Gastrocnemius medialis (tissue), 4 donors: ENCODE results near the gene DCST1. TPM values are rescaled to one million over a fixed set of nuclear protein-coding genes. Genes with fewer than 3 reads are reported as not detected.
A peak's percentile ranks its signal among the peaks of the same experiment; 100 is the strongest.

Source experiments
- ATAC-seq, 2 donors: fragments of 150-250 bp; one replicate each; pipeline ENCODE4 v1.9.1; 2016
- DNase-seq, 2 donors: peaks; one replicate each; pipeline ENCODE4 v3.0.0-alpha.2; 2019
- H3K27ac ChIP-seq, 4 donors: fragments of 200-600 bp; sonication (generic); 1 replicate in 1 of 4; 2 replicates in 3 of 4; pipeline ENCODE4 v1.5.1; 2016 to 2018; ENCODE audit warnings: mild to moderate bottlenecking in 2 of 4, moderate library complexity in 1 of 4
- H3K27me3 ChIP-seq, 3 donors: fragments of 200-600 bp; sonication (generic) in 2 of 3; 1 replicate in 1 of 3; 2 replicates in 2 of 3; pipeline versions ENCODE4 v1.5.1 to v1.6.0; 2016 to 2019; ENCODE audit warnings: mild to moderate bottlenecking in 1 of 3, moderate library complexity in 1 of 3
- H3K36me3 ChIP-seq, 2 donors: fragments of 200-600 bp; sonication (generic) in 1 of 2; one replicate each; pipeline ENCODE4 v1.5.1; 2017 to 2018
- H3K4me1 ChIP-seq, 2 donors: fragments of 200-600 bp; sonication (generic) in 1 of 2; one replicate each; pipeline ENCODE4 v1.5.1; 2016 to 2017; ENCODE audit warnings: mild to moderate bottlenecking in 2 of 2
- H3K4me3 ChIP-seq, 4 donors: fragments of 200-600 bp; sonication (generic) in 3 of 4; 1 replicate in 1 of 4; 2 replicates in 3 of 4; pipeline ENCODE4 v1.5.1; 2016 to 2019; ENCODE audit warnings: mild to moderate bottlenecking in 2 of 4
- H3K9me3 ChIP-seq, 3 donors: fragments of 200-600 bp; sonication (generic) in 2 of 3; 1 replicate in 1 of 3; 2 replicates in 2 of 3; pipeline ENCODE4 v1.5.1; 2016 to 2019
- POLR2A ChIP-seq, 2 donors: fragments of 450-650 bp; IDR thresholded peaks; one replicate each; pipeline ENCODE4 v1.6.1; 2017; ENCODE audit warnings: antibody characterized with exemption in 2 of 2, mild to moderate bottlenecking in 2 of 2, moderate library complexity in 2 of 2
- in situ Hi-C, 4 donors: fragments of 200-750 bp; cut with MboI; loops; one replicate each; pipeline versions ENCODE4 v1.15.0 to v1.8.0; 2017; ENCODE audit warnings: low sequenced_read_pairs in 4 of 4
- intact Hi-C: fragments of 100-400 bp; cut with DNase I; formaldehyde crosslinking; loops from one replicate; pipeline ENCODE4 v1.15.1; 2023; ENCODE audit warnings: low total_unique reads
- total RNA-seq, 4 donors: library from RNA; depleted of rRNA; stranded (reverse); fragments of >200 nt; gene quantifications; one replicate each; pipeline versions ENCODE4 v1.1.0 to v1.2.3, GENCODE V29; 2016
- TF ChIP-seq, protein P1 (sequence below), 5 experiments: fragments of 450-650 bp in 3 of 5; fragments of 200-600 bp in 2 of 5; sonication (generic) in 2 of 5; IDR thresholded peaks in 4 of 5; conservative IDR thresholded peaks in 1 of 5; 1 replicate in 4 of 5; 2 replicates in 1 of 5; pipeline ENCODE4 v1.5.1; 2016 to 2019; ENCODE audit warnings: antibody characterized with exemption in 5 of 5, mild to moderate bottlenecking in 3 of 5, moderate library complexity in 3 of 5

DCST1 gene
- total RNA-seq, 4 donors from 2014 or later: 0.13 to 0.35 TPM; not detected in 2

DNA sequence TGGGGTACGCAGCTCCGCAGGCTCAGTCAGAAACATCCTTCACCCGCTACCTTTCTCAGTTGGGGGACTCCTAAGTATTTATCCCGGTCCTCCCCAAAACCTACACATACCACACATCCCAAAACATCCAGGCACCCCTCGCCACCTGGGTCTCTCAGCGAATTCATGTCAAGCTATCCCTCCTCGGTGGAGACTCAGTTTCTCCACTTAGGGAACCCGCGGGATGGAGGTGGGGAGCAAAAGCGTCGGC, 32.3 kb upstream of the DCST1 start:
- in situ Hi-C loops (no loop called here), intact Hi-C loops (loop anchor here (2.0 to 10.0 kb wide), 7 partner anchors 19 to 1493 kb away; partner anchors contain the start of genes FLAD1, PMVK, SLC50A1 and UBE2Q1)
- no peak for TF ChIP-seq POLR2A (IDR thresholded peaks at IDR 0.05)
- TF ChIP-seq, protein P1, sequence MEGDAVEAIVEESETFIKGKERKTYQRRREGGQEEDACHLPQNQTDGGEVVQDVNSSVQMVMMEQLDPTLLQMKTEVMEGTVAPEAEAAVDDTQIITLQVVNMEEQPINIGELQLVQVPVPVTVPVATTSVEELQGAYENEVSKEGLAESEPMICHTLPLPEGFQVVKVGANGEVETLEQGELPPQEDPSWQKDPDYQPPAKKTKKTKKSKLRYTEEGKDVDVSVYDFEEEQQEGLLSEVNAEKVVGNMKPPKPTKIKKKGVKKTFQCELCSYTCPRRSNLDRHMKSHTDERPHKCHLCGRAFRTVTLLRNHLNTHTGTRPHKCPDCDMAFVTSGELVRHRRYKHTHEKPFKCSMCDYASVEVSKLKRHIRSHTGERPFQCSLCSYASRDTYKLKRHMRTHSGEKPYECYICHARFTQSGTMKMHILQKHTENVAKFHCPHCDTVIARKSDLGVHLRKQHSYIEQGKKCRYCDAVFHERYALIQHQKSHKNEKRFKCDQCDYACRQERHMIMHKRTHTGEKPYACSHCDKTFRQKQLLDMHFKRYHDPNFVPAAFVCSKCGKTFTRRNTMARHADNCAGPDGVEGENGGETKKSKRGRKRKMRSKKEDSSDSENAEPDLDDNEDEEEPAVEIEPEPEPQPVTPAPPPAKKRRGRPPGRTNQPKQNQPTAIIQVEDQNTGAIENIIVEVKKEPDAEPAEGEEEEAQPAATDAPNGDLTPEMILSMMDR (IDR thresholded peaks at IDR 0.05 in 4 of 5, conservative IDR thresholded peaks at IDR 0.05 in 1 of 5): no peak
- ATAC-seq: no peak
- H3K9me3 ChIP-seq: no peaks in the 10 kb centered on the region
- H3K27ac ChIP-seq: peak overlapping the region; percentile 95 to 99 (median 98)
- no peaks in the 10 kb centered on the region for H3K36me3 ChIP-seq
- H3K4me1 ChIP-seq: peaks cover 29 to 47% of the 10 kb centered on the region in 2 donors
- no peaks in the 10 kb centered on the region for H3K27me3 ChIP-seq
- DNase-seq: no peak
- H3K4me3 ChIP-seq: peak overlapping the region; percentile 83 to 99 (median 94)

DNA sequence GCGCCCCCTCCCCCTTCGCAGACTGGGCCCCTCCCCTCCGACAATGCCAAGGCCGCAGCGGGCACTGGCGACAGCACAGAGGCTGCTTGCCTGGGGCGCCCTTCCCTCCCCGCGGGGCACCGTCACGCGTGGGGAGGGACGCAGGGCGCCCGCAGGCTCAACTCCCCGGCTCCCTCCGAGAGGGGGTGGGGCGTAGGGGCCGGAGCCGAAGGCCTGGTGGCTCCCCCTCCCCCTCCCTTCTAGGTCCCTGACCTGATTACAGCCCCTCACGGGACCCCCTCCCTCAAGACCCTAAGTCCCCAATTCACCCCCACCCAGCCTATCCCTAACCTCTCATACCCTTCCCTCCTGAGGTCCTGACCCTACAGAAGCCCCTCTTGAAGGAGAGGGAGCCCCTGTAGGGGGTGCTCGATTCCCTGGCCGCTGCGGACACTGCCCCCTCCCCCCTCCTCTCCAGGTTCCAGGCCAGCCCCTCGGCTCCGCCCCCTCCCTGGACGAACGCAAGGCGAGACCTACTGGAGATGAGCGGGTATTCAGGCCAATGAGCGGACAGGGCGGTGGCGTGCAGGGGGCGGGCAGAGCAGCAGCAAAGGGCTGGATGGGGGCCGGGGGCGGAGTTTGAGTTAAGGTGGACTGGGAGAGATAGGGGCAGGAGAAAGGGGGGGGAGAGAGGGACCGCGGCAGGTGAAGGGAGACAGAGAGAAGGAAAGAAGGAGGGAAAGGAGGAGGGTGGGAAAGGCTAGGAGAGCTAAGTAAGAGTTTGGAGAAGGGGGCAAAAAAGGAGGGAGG, 31.8 kb upstream of the DCST1 start:
- H3K27me3 ChIP-seq: no peaks in the 10 kb centered on the region
- no peaks in the 10 kb centered on the region for H3K9me3 ChIP-seq
- H3K4me1 ChIP-seq: peaks cover 34 to 52% of the 10 kb centered on the region in 2 donors
- intact Hi-C loops (loop anchor here (1.0 to 10.0 kb wide), 8 partner anchors 15 to 1493 kb away; partner anchors contain the start of genes FLAD1, PMVK, SLC50A1 and UBE2Q1), in situ Hi-C loops (no loop called here)
- H3K36me3 ChIP-seq: no peaks in the 10 kb centered on the region
- peak; percentile 100 for DNase-seq
- peak; percentile 90 to 92 for TF ChIP-seq POLR2A (IDR thresholded peaks at IDR 0.05)
- TF ChIP-seq, protein P1 (IDR thresholded peaks at IDR 0.05 in 4 of 5, conservative IDR thresholded peaks at IDR 0.05 in 1 of 5): peak in 2 of 5 experiments; percentile 13 to 55
- H3K4me3 ChIP-seq: peak overlapping the region; percentile 83 to 99 (median 94)
- ATAC-seq: peak; percentile 45 to 54
- peak overlapping the region; percentile 95 to 99 (median 98) for H3K27ac ChIP-seq

DNA sequence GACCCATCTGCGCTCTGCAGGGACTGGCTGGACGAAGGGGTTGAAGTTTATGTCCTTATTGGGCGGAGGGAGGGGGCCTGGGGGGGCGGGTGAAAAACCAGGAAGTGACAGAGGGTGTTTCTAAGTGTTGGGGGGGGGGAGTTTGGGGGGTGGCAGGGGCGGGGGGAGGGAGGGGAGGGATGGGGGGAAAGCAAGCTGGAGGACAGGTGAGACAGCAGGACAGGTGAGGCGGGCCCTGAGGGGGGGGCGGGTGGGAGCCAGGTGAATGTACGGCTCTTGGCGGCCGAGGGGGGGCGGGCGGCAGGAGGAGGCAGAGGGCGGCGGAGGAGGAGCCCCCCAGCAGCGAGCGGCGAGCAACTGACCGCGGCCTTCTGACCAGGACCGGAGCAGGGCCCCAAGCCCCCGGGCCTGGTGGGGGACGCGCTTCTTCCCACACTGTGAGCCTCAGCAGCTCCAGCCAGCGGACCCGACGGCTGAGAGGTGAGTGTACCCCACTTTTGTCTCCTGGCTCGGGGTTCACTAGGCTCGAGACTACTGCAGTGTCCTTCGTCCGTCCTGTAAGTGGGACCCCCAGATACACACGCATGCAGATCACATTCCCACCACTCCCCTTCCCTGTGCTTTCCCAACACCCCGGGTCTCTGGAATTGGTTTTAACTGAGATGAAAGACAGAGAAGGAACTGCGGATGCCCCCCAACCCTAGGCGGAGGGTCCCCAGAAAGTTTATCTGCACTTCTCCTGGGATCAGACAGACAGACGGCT, 31.0 kb upstream of the DCST1 start, which contains the start of gene ZBTB7B:
TSS of gene ZBTB7B (plus strand) at position 339 of the 763 bp plus-strand sequence. CDS start 11,859 bp downstream, outside the sequence.
- peak within 1 kb of the TSS; percentile 95 to 99 (median 98) for H3K27ac ChIP-seq
- H3K27me3 ChIP-seq: no peaks in the 10 kb centered on the region
- intact Hi-C loops: loop anchor here (1.0 to 10.0 kb wide), 6 partner anchors 15 to 1492 kb away; partner anchors contain the start of genes SLC50A1 and UBE2Q1
- H3K9me3 ChIP-seq: no peaks in the 10 kb centered on the region
- in situ Hi-C loops: no loop called here
- peaks cover 41 to 60% of the 10 kb centered on the region in 2 donors for H3K4me1 ChIP-seq
- peak; percentile 2 to 14 for ATAC-seq
- H3K36me3 ChIP-seq: no peaks in the 10 kb centered on the region
- TF ChIP-seq, protein P1 (IDR thresholded peaks at IDR 0.05 in 4 of 5, conservative IDR thresholded peaks at IDR 0.05 in 1 of 5): no peak
- peak in 1 of 2 donors; percentile 12 for TF ChIP-seq POLR2A (IDR thresholded peaks at IDR 0.05)
- peak in 1 of 2 donors; percentile 54 for DNase-seq
- H3K4me3 ChIP-seq: peak within 1 kb of the TSS; percentile 94 to 99 (median 96)

DNA sequence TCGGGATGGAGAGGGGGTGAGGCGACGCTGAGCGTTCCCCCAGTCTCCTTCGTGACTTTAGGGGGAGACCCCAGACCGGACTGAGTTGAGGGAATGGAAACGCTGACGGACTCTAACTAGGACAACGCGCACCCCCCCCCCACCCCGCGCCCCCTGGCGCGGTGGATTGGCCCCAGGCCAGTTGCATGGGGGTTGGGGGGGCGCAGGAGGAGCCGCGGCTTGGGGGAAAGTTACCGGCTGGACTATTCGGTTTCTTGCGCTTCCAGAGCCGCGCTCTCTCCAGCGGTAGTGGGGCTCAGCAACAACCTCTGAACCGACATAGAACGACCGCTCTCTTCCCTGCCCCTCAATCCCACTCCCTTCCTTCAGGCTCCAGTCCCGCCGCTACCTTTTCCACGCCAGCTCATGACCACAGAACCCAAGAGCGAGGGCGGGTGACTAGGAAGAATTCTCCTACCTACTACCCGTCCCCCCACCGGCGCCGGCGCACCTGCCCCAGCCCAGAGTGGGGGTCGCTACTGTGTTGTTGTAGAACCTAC, 30.3 kb upstream of the DCST1 start:
- no peak for TF ChIP-seq POLR2A (IDR thresholded peaks at IDR 0.05)
- TF ChIP-seq, protein P1 (IDR thresholded peaks at IDR 0.05 in 4 of 5, conservative IDR thresholded peaks at IDR 0.05 in 1 of 5): no peak
- H3K27me3 ChIP-seq: no peaks in the 10 kb centered on the region
- intact Hi-C loops: loop anchor here (5.0 to 10.0 kb wide), 5 partner anchors 134 to 1492 kb away; partner anchors contain the start of genes SLC50A1 and UBE2Q1
- ATAC-seq (no peak), DNase-seq (no peak)
- peaks cover 46 to 63% of the 10 kb centered on the region in 2 donors for H3K4me1 ChIP-seq
- no peaks in the 10 kb centered on the region for H3K36me3 ChIP-seq
- H3K9me3 ChIP-seq: no peaks in the 10 kb centered on the region
- peak overlapping the region; percentile 95 to 99 (median 98) for H3K27ac ChIP-seq
- in situ Hi-C loops: no loop called here
- H3K4me3 ChIP-seq: peak overlapping the region; percentile 94 to 99 (median 96)
